ENCODE results near the gene RPL10A.

RPL10A gene

DNA sequence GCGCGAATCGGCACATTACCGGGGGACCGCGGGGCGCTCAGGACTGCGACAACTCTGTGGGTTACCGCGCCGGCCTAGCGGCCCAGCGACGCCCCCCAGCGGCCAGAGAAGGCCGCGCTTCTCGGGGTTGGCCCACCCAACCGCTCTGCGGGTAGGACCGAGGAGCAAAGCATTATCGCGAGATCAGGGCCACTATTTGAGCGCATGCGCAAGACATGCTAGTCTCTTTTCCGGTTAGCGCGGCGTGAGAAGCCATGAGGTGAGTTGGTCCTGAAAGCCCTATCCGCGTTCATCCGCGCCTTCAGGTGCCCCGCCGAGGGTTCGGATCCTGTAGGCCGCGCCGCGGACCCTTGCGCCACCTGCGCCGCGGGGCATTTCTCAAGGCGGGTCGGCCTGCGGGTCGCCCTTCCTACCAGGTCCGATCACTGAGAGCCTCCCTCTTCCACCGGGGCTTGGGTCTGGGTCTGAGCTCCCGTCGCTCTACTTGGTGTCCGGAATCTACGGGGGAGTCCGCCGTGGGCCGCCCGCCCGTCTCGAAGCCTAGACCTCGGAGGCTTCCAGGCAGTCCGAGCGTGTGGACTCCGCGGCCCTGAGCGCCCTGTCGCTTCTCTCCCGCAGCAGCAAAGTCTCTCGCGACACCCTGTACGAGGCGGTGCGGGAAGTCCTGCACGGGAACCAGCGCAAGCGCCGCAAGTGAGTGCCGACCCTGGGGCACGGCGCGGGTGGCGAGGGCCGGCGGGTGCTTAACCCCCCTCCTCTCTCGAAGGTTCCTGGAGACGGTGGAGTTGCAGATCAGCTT is at the start of gene RPL10A:
Gene RPL10A, plus strand, starts transcription at position 221 of the 799 bp plus-strand sequence. Its CDS starts 34 bp downstream, at position 255.
- DNase-seq (ENCODE audit: extremely low read depth, insufficient read length) = peak; percentile 95
- H3K27me3 ChIP-seq (replicated peaks; ENCODE audit: control insufficient read depth, insufficient read depth, low read length) = no peaks in the 10 kb centered on the region
- TF ChIP-seq, protein P1, sequence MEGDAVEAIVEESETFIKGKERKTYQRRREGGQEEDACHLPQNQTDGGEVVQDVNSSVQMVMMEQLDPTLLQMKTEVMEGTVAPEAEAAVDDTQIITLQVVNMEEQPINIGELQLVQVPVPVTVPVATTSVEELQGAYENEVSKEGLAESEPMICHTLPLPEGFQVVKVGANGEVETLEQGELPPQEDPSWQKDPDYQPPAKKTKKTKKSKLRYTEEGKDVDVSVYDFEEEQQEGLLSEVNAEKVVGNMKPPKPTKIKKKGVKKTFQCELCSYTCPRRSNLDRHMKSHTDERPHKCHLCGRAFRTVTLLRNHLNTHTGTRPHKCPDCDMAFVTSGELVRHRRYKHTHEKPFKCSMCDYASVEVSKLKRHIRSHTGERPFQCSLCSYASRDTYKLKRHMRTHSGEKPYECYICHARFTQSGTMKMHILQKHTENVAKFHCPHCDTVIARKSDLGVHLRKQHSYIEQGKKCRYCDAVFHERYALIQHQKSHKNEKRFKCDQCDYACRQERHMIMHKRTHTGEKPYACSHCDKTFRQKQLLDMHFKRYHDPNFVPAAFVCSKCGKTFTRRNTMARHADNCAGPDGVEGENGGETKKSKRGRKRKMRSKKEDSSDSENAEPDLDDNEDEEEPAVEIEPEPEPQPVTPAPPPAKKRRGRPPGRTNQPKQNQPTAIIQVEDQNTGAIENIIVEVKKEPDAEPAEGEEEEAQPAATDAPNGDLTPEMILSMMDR (IDR thresholded peaks at IDR 0.05; ENCODE audit: insufficient read depth, low read length, poor library complexity, severe bottlenecking) = peak; percentile 99
- peak within 1 kb of the TSS; percentile 94 for H3K4me3 ChIP-seq (replicated peaks; ENCODE audit: low read depth, low read length)
- peaks cover 24% of the 10 kb centered on the region for H3K36me3 ChIP-seq (ENCODE audit: control insufficient read depth, insufficient read depth, low read length)

DNA sequence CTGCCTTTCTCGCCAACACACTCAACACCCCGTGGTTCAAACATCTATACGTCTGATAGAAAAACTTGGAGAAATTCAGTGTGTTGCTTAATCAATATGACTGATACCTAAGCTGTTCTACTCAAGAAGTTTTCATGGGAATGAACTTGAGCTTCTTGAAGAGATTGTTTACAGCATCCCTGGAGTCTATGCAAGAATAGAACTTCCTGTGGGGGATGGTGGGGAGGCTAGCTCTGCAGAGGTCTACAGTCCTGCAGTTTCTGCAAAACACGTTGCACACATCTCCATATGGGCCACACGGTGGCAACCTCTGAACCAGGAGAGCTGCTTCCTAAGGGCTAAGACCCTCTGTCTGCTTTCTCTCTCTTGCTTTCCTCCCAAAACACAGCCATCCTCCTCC is 48.8 kb upstream of the RPL10A start:
- DNase-seq (ENCODE audit: extremely low read depth, insufficient read length) = no peak
- no peaks in the 10 kb centered on the region for H3K27me3 ChIP-seq (replicated peaks; ENCODE audit: control insufficient read depth, insufficient read depth, low read length)
- TF ChIP-seq, protein P1 (IDR thresholded peaks at IDR 0.05; ENCODE audit: insufficient read depth, low read length, poor library complexity, severe bottlenecking) = peak; percentile 14
- H3K4me3 ChIP-seq (replicated peaks; ENCODE audit: low read depth, low read length) = no peak overlapping the region
- H3K36me3 ChIP-seq (ENCODE audit: control insufficient read depth, insufficient read depth, low read length) = peaks cover 7% of the 10 kb centered on the region

GRCh38 chr6:35419961-35420360 is 48.2 kb upstream of the RPL10A start:
- Histone ChIP-seq H3K4me3 (replicated peaks; ENCODE audit: low read depth, low read length) (no peak overlapping the region), H3K36me3 (ENCODE audit: control insufficient read depth, insufficient read depth, low read length) (peaks cover 9% of the 10 kb centered on the region), H3K27me3 (replicated peaks; ENCODE audit: control insufficient read depth, insufficient read depth, low read length) (no peaks in the 10 kb centered on the region)
- no peak for DNase-seq (ENCODE audit: extremely low read depth, insufficient read length)
- TF ChIP-seq, protein P1 (IDR thresholded peaks at IDR 0.05; ENCODE audit: insufficient read depth, low read length, poor library complexity, severe bottlenecking) = no peak

DNA sequence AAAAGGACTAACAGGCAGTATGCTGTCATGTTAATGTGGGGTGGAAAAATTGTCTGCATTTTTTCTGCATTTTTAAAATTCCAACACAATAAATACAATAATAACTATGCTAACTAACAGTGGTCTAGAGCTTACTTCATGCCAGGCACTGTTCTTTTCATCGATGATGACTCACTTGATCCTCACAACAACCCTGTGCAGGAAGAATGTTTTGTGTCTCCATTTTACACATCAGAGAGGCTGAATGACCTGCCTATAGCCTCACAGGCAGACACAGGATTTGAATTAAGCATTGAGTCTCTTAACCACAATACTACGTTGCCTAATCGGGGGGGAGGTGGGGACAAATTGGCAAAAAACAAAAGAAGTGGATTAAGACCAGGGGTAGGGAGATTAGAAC is 42.9 kb upstream of the RPL10A start:
- DNase-seq (ENCODE audit: extremely low read depth, insufficient read length) = no peak
- Histone ChIP-seq H3K27me3 (replicated peaks; ENCODE audit: control insufficient read depth, insufficient read depth, low read length) (no peaks in the 10 kb centered on the region), H3K4me3 (replicated peaks; ENCODE audit: low read depth, low read length) (no peak overlapping the region), H3K36me3 (ENCODE audit: control insufficient read depth, insufficient read depth, low read length) (peaks cover 14% of the 10 kb centered on the region)
- TF ChIP-seq, protein P1 (IDR thresholded peaks at IDR 0.05; ENCODE audit: insufficient read depth, low read length, poor library complexity, severe bottlenecking) = no peak

DNA sequence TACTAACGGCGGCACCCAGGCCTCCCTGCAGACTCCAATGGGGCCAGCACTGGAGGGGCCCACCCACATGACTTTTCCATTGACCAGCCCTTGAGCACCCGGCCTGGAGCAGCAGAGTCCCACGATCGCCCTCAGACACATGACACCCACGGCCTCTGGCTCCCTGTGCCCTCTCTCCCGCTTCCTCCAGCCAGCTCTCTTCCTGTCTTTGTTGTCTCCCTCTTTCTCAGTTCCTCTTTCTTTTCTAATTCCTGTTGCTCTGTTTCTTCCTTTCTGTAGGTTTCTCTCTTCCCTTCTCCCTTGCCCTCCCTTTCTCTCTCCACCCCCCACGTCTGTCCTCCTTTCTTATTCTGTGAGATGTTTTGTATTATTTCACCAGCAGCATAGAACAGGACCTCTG is 42.1 kb upstream of the RPL10A start:
- DNase-seq (ENCODE audit: extremely low read depth, insufficient read length) = no peak
- Histone ChIP-seq H3K27me3 (replicated peaks; ENCODE audit: control insufficient read depth, insufficient read depth, low read length) (no peaks in the 10 kb centered on the region), H3K4me3 (replicated peaks; ENCODE audit: low read depth, low read length) (no peak overlapping the region), H3K36me3 (ENCODE audit: control insufficient read depth, insufficient read depth, low read length) (peaks cover 14% of the 10 kb centered on the region)
- TF ChIP-seq, protein P1 (IDR thresholded peaks at IDR 0.05; ENCODE audit: insufficient read depth, low read length, poor library complexity, severe bottlenecking) = no peak

All from GM06990 (cell line).